OCI-LY7 (cell line): ENCODE measurements around the gene HDAC9. TPM values are rescaled to one million over a fixed set of nuclear protein-coding genes. Genes with fewer than 3 reads are reported as not detected.

Experiments used
- BruUV-seq: library from RNA; stranded (reverse); fragments of 400-500 nt; replicated peaks from 2 replicates; lab custom pipeline; 2021; lab: Mats Ljungman, UMichigan
- CTCF ChIA-PET: fragments of 300-600 bp; sonication (Branson Sonifier 250); formaldehyde crosslinking; loops from one replicate; lab custom pipeline; 2022; ENCODE audit warnings: antibody characterized with exemption; ENCODE audit not compliant: unreplicated experiment; lab: Charles Lee
- POLR2A ChIA-PET: fragments of 300-600 bp; sonication (Branson Sonifier 250); formaldehyde crosslinking; loops from one replicate; lab custom pipeline; 2022; ENCODE audit warnings: antibody characterized with exemption; lab: Charles Lee
- DNase-seq: peaks from one replicate; pipeline ENCODE4 v3.0.0-alpha.2; 2015; ENCODE audit warnings: low spot score
- H2AFZ ChIP-seq: fragments of 200-600 bp; sonication (generic), shearing (Covaris generic); 2 replicates; pipeline ENCODE4 v1.6.1; 2014; ENCODE audit warnings: mild to moderate bottlenecking, antibody characterized with exemption, low read length, moderate library complexity
- H3K27ac ChIP-seq: fragments of 200-600 bp; sonication (generic); 2 replicates; pipeline ENCODE4 v1.5.1; 2014; ENCODE audit warnings: mixed run types, low read depth, mild to moderate bottlenecking, moderate library complexity, low read length, inconsistent platforms; ENCODE audit not compliant: poor library complexity, severe bottlenecking
- H3K36me3 ChIP-seq: fragments of 200-600 bp; sonication (generic); 2 replicates; pipeline ENCODE4 v1.6.1; 2014; ENCODE audit warnings: mild to moderate bottlenecking, antibody characterized with exemption, low read length, moderate library complexity, mixed read lengths; ENCODE audit not compliant: insufficient read depth
- H3K4me1 ChIP-seq: fragments of 200-600 bp; sonication (generic); 2 replicates; pipeline ENCODE4 v1.5.1; 2014; ENCODE audit warnings: mild to moderate bottlenecking, low read length; ENCODE audit not compliant: insufficient read depth, poor library complexity, severe bottlenecking
- H3K4me2 ChIP-seq: fragments of 200-600 bp; sonication (generic); 2 replicates; pipeline ENCODE4 v1.6.1; 2014; ENCODE audit warnings: mild to moderate bottlenecking, low read length
- H3K4me3 ChIP-seq: fragments of 200-600 bp; sonication (generic); 2 replicates; pipeline ENCODE4 v1.5.1; 2014; ENCODE audit warnings: mild to moderate bottlenecking, low read depth, low read length; ENCODE audit not compliant: poor library complexity, severe bottlenecking
- H3K79me2 ChIP-seq: fragments of 200-600 bp; sonication (generic); 2 replicates; pipeline ENCODE4 v1.6.1; 2016; ENCODE audit warnings: low read depth, mild to moderate bottlenecking, low read length, moderate library complexity, mixed read lengths; ENCODE audit not compliant: insufficient read depth
- H3K9me2 ChIP-seq: fragments of 200-600 bp; sonication (generic); 2 replicates; pipeline ENCODE4 v1.6.1; 2016; ENCODE audit warnings: mild to moderate bottlenecking, low read length, mixed read lengths; ENCODE audit not compliant: insufficient read depth
- H3K9me3 ChIP-seq: fragments of 200-600 bp; sonication (generic); 2 replicates; pipeline ENCODE4 v1.6.1; 2014; ENCODE audit warnings: mild to moderate bottlenecking, mixed run types, low read length, mixed read lengths
- H4K20me1 ChIP-seq: fragments of 200-600 bp; sonication (generic); 2 replicates; pipeline ENCODE4 v1.6.1; 2014; ENCODE audit warnings: mild to moderate bottlenecking, antibody characterized with exemption, low read length, moderate library complexity, mixed read lengths; ENCODE audit not compliant: insufficient read depth
- EZH2phosphoT487 ChIP-seq: fragments of 200-600 bp; sonication (generic); IDR thresholded peaks from 2 replicates; pipeline ENCODE4 v1.6.1; 2018; ENCODE audit warnings: low read depth, borderline replicate concordance, mild to moderate bottlenecking, mixed run types, antibody characterized with exemption, low read length, moderate library complexity, mixed read lengths
- intact Hi-C: fragments of 100-400 bp; cut with micrococcal nuclease; formaldehyde crosslinking; loops from one replicate; pipeline ENCODE4 v1.10.0; 2022; ENCODE audit not compliant: unreplicated experiment
- total RNA-seq, 2 experiments: library from RNA; depleted of rRNA in 1 of 2; stranded (reverse); fragments of >200 nt in 1 of 2; shearing (Covaris generic) in 1 of 2; gene quantifications; 2 replicates each; pipeline ENCODE4 v1.2.3, GENCODE V29; 2014 to 2022
- TF ChIP-seq, protein P1 (sequence below): fragments of 200-600 bp; sonication (generic); conservative IDR thresholded peaks from 2 replicates; pipeline ENCODE4 v1.5.1; 2014; ENCODE audit warnings: mild to moderate bottlenecking, antibody characterized with exemption, low read length, moderate library complexity, mixed read lengths

HDAC9 gene
- total RNA-seq, 2 experiments from 2014 or later = 58.8 to 91.7 TPM

DNA sequence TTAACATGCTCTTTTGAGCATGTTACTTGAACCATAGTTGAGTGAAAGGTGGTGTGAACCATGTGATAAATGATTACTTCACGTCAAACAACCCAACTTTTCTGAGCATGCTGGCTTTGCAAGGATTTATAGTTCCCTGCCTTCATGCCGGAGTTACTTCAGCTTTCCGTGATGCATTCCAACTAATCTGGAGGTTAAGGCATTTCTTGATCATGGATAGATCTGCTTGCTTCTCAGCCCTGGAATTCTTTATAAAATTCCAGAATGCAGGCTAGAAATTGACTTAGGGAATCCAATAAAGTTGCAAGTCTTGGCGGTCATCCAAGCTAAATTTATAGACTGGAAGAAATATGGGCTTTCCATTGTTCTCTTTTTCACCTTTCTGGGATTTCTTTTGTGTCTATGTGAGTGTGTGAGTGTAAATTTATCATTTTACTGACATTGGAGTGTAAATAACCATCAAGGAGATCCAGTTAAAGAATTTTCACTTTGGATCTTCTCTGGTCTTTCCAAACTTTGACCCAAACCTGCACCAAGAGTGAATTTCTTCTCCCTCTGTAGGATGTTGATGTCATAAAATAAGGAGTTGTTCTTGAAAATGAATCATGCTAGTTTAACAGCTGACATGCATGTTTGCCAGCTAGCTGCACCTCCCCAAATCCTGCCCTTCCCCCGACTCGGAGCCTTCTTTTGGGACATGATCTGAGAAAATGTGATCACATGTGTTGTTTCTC, 332.9 kb downstream of the HDAC9 start:
- CTCF ChIA-PET = no interaction called here
- DNase-seq = no peak
- no peak overlapping the region for H2AFZ ChIP-seq
- intact Hi-C loops = no loop called here
- BruUV-seq = no TSS peak
- H3K4me1 ChIP-seq = no peaks in the 10 kb centered on the region
- H3K36me3 ChIP-seq = no peaks in the 10 kb centered on the region
- H4K20me1 ChIP-seq = no peaks in the 10 kb centered on the region
- POLR2A ChIA-PET = no interaction called here
- H3K27ac ChIP-seq = no peak overlapping the region
- H3K9me3 ChIP-seq = no peaks in the 10 kb centered on the region
- no peak for TF ChIP-seq EZH2phosphoT487
- TF ChIP-seq, protein P1, sequence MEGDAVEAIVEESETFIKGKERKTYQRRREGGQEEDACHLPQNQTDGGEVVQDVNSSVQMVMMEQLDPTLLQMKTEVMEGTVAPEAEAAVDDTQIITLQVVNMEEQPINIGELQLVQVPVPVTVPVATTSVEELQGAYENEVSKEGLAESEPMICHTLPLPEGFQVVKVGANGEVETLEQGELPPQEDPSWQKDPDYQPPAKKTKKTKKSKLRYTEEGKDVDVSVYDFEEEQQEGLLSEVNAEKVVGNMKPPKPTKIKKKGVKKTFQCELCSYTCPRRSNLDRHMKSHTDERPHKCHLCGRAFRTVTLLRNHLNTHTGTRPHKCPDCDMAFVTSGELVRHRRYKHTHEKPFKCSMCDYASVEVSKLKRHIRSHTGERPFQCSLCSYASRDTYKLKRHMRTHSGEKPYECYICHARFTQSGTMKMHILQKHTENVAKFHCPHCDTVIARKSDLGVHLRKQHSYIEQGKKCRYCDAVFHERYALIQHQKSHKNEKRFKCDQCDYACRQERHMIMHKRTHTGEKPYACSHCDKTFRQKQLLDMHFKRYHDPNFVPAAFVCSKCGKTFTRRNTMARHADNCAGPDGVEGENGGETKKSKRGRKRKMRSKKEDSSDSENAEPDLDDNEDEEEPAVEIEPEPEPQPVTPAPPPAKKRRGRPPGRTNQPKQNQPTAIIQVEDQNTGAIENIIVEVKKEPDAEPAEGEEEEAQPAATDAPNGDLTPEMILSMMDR = no peak
- H3K79me2 ChIP-seq = no peaks in the 10 kb centered on the region
- no peak overlapping the region for H3K4me3 ChIP-seq
- no peak overlapping the region for H3K4me2 ChIP-seq
- H3K9me2 ChIP-seq = no peaks in the 10 kb centered on the region

DNA sequence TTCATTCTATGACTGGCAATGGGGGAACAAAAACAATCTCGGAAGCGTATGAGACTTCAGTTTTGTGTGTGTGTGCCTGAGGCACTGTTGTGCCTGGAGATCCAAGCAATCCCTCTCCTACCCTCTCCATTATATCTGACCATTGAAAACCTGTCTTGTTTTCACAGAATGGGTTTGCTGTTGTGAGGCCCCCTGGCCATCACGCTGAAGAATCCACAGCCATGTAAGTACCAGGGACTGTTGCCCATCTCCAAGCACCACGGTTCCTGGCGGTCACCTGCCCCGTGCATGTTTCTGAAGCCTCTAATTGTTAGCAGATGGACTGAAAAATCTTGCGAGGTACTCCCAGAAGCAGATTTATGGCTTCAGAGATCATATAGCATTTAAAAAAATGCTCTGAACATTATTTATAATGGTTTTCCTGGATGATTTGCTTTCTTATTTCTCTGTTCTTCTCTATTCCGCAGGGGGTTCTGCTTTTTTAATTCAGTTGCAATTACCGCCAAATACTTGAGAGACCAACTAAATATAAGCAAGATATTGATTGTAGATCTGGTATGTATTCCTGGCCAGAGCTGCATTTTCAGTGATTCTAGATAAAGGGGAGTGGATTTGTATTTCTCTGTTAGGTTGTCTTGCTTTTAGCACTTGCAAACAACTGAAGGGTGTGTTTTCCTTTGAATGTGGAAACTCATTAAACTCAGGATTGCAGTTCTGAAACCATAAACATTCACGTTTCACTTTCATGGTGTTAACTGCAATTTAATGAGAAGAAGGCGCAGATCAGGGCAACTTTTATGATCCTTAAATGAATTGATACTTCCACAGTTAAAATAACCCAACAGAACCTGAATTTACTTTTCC, 333.7 kb downstream of the HDAC9 start:
- BruUV-seq = no TSS peak
- no peak overlapping the region for H3K4me2 ChIP-seq
- TF ChIP-seq EZH2phosphoT487 = no peak
- TF ChIP-seq, protein P1 = no peak
- H3K79me2 ChIP-seq = no peaks in the 10 kb centered on the region
- no peak for DNase-seq
- no peak overlapping the region for H3K4me3 ChIP-seq
- ChIA-PET CTCF (no interaction called here), POLR2A (no interaction called here)
- H2AFZ ChIP-seq = no peak overlapping the region
- H3K4me1 ChIP-seq = no peaks in the 10 kb centered on the region
- no peaks in the 10 kb centered on the region for H4K20me1 ChIP-seq
- no peaks in the 10 kb centered on the region for H3K9me2 ChIP-seq
- H3K9me3 ChIP-seq = no peaks in the 10 kb centered on the region
- no peak overlapping the region for H3K27ac ChIP-seq
- H3K36me3 ChIP-seq = no peaks in the 10 kb centered on the region
- intact Hi-C loops = no loop called here

DNA sequence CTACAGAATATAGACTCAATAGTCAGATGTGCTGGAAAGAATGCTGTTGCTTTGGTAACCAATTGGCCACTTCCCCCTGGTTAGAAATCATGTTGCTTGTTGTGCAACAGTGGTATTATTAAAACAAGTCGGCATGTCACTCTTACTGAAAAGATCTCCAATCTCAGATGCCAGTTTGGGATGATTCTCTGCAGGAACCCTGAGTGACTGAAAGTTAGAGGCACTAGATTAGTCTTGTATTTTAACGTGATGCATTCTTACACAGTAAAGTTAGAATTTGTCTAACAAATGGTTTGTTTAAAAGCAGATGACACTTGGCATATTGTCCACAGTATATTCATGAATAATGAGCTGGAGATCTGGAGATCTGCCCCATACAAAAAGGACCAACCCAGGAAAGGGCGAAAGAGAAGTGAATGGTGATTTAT, 334.3 kb downstream of the HDAC9 start:
- H2AFZ ChIP-seq = no peak overlapping the region
- H3K36me3 ChIP-seq = no peaks in the 10 kb centered on the region
- H3K79me2 ChIP-seq = no peaks in the 10 kb centered on the region
- ChIA-PET POLR2A (no interaction called here), CTCF (no interaction called here)
- no peak overlapping the region for H3K27ac ChIP-seq
- no peaks in the 10 kb centered on the region for H3K4me1 ChIP-seq
- no peaks in the 10 kb centered on the region for H3K9me2 ChIP-seq
- H3K9me3 ChIP-seq = no peaks in the 10 kb centered on the region
- DNase-seq = no peak
- no peak overlapping the region for H3K4me3 ChIP-seq
- TF ChIP-seq, protein P1 = no peak
- TF ChIP-seq EZH2phosphoT487 = no peak
- no peak overlapping the region for H3K4me2 ChIP-seq
- intact Hi-C loops = no loop called here
- no peaks in the 10 kb centered on the region for H4K20me1 ChIP-seq
- BruUV-seq = no TSS peak
